GM18520 (cell line): ENCODE data around the gene CCDC32.

Experiments
- ATAC-seq: cut with Tn5 transposase; IDR thresholded peaks from one replicate; pipeline ENCODE4 v1.9.1; 2021; ENCODE audit not compliant: unreplicated experiment

The CCDC32 gene

DNA sequence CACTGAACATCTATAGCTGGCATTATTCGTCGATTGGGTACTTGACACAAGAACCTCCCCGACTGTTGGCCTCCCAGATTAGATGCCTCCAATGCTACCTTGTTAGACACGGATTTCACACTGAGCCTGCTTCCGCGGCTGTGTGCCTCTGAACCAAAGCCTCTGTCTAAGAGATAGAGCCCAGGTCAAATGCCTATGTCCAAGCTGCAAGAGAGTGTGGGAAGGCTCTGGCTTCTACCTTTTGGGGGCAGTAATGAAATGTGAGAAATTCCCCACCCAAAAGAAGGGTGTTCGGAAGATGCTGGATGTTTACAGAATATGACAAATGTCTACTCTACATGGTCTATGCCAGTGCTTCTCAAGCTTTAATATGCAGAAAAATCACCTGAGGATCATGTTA, 2.3 kb upstream of the CCDC32 start:
- ATAC-seq, result no peak

DNA sequence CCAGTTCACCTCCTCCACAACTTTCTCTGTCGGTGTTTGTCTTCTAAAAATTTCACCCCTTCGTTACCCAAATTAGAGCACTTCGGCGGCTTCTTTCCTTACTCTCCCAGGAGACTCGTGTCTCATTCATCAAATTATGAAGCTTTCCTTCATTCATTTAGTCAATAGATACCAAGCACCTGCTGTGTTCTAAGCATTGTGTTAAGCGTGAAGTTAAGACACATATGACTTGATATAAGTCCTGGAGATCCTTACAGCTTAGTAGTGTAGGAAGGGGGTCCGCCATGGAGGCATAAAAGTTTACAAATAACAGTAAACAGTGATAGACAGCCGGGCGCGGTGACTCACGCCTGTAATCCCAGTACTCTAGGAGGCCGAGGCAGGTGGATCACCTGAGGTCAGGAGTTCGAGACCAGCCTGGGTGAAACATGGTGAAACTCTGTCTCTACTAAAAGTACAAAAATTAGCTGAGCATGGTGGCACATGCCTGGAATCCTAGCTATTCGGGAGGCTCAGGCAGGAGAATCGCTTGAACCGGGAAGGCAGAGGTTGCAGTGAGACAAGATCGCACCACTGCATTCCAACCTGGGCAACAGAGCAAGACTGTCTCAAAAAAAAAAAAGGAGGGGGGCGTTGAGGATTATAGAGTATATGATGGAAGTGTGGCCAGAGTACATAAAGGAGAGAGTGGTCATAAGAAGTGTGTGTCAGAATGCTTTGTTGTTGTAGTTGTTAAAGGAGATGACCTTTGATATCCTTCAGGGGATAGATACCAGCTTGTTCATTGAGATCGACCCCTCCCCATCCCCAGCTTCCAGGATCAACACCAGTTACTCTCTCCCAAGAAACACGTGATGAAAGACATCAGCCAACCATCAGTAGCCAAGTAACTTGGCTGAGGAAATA, 744 bp upstream of the CCDC32 start:
- no peak for ATAC-seq

- ATAC-seq, result no peak
Measured at GRCh38 chr15:40563426-40563825, 1.4 kb downstream of the CCDC32 start.

DNA sequence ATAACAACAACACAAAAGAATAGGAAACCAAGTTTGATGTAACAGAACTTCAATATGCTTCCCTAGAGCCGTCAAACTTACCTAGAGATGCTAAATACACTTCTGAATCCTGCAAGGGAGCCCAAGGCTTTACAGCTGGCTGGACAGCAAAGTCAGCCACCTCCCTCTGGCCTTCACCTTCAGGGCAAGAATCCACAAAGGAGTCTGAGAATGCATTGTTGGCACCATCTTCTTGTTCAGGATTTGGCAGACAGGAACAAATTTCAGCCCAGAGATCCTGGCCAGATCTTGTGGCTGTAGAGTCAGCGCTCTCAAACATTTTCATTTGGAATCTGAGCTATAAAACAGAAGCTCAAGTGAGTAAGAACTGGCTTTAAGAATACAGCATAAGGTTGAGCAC, 2.2 kb downstream of the CCDC32 start:
- no peak for ATAC-seq

- ATAC-seq, result no peak
Measured at GRCh38 chr15:40558952-40559742, 5.7 kb downstream of the CCDC32 start.

GRCh38 chr15:40555876-40556275, 9.0 kb downstream of the CCDC32 start:
- ATAC-seq, result no peak

DNA sequence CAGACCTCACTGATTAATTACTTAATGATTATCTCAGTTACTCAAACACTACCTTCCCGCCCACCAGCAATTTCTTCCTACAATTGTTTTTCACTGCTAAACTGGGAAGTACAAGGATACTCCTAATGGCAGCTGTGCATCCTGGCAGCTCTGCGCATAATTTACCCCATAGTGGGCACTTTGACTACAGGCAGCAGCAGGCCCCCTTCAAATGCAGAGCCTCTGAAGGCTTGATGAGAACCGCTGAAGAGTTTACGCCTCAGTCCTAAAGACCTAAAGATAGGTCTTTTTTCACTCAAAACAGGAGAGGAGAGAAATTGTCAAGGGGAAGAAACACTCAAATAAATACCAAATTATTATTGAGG, 10.7 kb downstream of the CCDC32 start:
- ATAC-seq, result no peak

- peak; percentile 53 for ATAC-seq
Measured at GRCh38 chr15:40550341-40551037, 14.4 kb downstream of the CCDC32 start.

- no peak for ATAC-seq
Measured at GRCh38 chr15:40549894-40550293, 14.9 kb downstream of the CCDC32 start.

GRCh38 chr15:40548610-40549009, 16.2 kb downstream of the CCDC32 start:
- ATAC-seq, result no peak

GRCh38 chr15:40545457-40545856, 19.4 kb downstream of the CCDC32 start:
- ATAC-seq, result no peak

- ATAC-seq, result peak; percentile 36
Measured at GRCh38 chr15:40543631-40544294, 21.1 kb downstream of the CCDC32 start.

GRCh38 chr15:40543082-40543481, 21.8 kb downstream of the CCDC32 start:
- peak; percentile 30 for ATAC-seq

DNA sequence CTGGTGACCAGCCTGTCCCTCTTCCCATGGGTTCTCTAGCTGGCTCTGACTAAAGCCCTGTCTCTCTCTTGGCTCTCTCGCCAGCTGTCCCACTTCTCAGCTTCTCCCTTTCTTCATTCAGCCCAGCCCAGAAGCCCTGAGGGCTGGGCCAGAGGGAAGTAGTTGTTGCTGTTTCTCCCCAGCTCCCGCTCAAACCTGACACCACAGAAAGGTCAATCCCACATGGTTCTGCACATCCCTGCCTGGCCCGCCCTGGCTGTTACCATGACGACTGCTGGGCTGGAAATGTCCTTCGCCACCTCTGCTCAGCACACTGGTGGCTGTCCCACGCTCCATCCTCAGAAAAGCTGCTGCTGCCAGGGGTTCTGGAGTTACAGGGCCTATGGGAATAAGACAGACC, 25.9 kb downstream of the CCDC32 start:
- no peak for ATAC-seq

DNA sequence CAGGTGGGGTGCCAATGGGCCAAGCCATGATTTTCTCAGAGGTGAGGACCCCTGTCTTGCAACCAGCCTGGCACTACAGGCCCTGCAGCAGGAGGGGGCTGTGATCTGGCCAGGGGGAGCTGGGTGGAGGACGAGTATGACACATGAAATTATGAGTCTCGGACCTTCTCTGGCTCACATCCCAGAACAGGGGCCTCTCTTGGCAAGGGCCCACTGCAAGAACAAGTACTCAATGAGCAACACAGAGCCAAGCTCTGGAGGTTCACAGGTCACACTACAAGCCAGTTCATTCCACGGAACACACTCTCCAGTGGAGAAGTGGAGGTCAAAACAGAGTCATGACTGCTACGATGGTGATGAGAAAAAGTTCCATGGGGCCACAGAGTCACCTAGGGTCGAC, 28.3 kb downstream of the CCDC32 start:
- ATAC-seq, result no peak

GRCh38 chr15:40534371-40534770, 30.5 kb downstream of the CCDC32 start:
- ATAC-seq, result no peak

DNA sequence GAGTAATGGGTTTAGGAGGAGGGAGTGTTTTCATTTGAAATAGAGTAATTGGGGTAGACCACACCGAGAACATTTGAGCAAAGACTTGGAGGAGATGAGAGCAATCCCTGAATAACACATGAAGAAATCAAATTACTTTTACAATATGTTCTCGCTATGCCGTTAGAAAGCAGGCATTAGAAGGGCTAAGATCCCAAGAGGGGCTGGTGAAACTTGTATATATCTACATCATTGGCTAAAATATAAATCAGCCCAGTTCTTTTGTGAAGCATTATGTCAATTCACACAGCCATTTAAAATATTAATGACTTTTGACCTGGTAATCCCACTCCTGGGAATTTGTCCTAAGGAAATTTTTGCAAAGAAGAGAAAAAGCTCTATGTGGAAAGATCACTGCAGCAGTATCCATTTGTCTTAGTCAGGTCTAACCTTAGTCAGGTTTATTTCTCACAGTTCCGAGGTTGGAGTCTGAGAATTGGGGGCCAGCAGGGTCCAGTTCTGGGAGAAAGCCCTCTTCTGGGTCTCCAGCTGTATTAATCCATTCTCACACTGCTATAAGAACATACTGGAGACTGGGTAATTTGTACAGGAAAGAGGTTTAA, 31.0 kb downstream of the CCDC32 start:
- no peak for ATAC-seq

DNA sequence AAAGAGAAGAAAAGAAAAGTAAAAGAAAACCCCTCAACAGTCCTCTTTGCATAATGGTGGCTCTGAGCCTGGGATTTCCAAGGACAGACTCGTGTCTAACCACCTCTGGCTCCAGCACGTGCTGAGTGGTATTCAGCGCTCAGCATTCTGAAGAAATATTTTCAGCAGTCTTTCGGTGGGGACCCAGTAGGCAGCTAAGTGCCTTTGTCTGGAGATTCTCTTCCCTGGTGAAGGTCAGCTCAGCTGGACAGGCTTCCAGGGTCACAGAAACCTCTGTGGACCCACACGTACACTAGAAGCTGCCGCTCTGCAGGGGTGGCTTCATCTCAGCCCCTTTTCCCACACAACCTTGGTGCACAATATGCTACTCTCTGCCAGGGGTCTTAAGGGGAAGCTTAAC, 36.0 kb downstream of the CCDC32 start:
- no peak for ATAC-seq

DNA sequence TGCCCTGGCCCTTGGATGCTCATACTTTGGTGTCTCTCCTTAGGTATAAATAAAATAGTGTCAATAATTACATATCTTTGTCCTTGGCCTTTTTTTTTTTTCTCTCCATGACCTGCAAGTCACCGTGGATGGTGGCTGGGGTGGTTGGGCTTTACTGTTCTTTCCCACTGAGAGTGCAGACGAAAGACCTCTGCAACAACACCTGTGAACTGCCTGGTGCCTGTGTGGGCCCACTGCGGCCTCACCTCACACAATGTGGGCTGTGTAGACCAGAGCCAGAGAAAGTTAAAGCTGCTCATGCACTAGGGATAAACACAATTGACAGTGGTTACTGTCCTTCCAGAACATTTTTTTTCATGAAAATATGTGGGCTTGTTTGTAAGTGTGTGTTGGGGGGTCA, 39.0 kb downstream of the CCDC32 start:
- ATAC-seq, result no peak

GRCh38 chr15:40523611-40524010, 41.2 kb downstream of the CCDC32 start:
- ATAC-seq, result no peak

DNA sequence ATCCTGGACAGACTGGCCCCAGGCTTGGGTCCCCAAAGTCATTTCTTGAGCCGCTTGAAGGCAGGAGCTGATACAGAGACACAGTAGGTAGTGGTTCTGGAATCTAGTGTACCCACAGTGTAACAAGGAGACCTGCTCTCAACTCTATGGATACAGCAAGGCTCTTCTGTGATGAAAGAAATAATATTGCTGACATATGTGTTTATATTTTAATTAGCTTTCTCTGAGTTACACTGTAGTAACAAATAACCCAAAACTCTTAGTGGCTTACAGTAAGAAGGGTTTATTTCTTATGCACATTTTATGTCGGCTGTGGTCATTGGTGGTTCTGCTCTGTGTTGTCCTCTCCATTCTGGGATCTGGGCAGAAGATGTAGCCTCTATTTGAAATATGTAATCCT, 48.5 kb downstream of the CCDC32 start:
- no peak for ATAC-seq
